HepG2 (cell line): Measurements from ENCODE around the gene CELSR2. TPM values are rescaled to one million over a fixed set of nuclear protein-coding genes. Genes with fewer than 3 reads are reported as not detected.

Experiments used
- ARHGAP35 ChIP-seq: sonication (generic); formaldehyde crosslinking; IDR thresholded peaks from 2 replicates; pipeline ENCODE4 v1.9.0; 2022; ENCODE audit warnings: mild to moderate bottlenecking, inconsistent platforms, moderate library complexity, missing genetic modification reagents, borderline replicate concordance
- GATAD1 ChIP-seq: IDR thresholded peaks from 2 replicates; pipeline ENCODE4 v1.6.1; 2016; ENCODE audit warnings: missing genetic modification reagents, missing compliant biosample characterization
- HMGA1 ChIP-seq: sonication (generic); formaldehyde crosslinking; conservative IDR thresholded peaks from 2 replicates; pipeline ENCODE4 v1.4.0; 2020; ENCODE audit warnings: missing genetic modification reagents
- MED1 ChIP-seq: sonication (generic); formaldehyde crosslinking; IDR thresholded peaks from 2 replicates; pipeline ENCODE4 v1.4.0; 2020; ENCODE audit warnings: missing genetic modification reagents
- MED13 ChIP-seq: sonication (generic); formaldehyde crosslinking; IDR thresholded peaks from 2 replicates; pipeline ENCODE4 v1.5.0; 2020; ENCODE audit warnings: missing genetic modification reagents
- NFKB2 ChIP-seq: sonication (generic); formaldehyde crosslinking; IDR thresholded peaks from 2 replicates; pipeline ENCODE4 v1.4.0; 2020; ENCODE audit warnings: missing genetic modification reagents, borderline replicate concordance
- NONO ChIP-seq, 2 experiments: fragments of 450-650 bp in 1 of 2; sonication (generic) in 1 of 2; formaldehyde crosslinking in 1 of 2; IDR thresholded peaks in 1 of 2; conservative IDR thresholded peaks in 1 of 2; 2 replicates each; pipeline versions ENCODE4 v1.6.1 to v1.8.0; 2017 to 2022; ENCODE audit warnings: mild to moderate bottlenecking in 1 of 2, missing genetic modification reagents in 1 of 2, moderate library complexity in 1 of 2
- NR3C1 ChIP-seq: sonication (generic); formaldehyde crosslinking; IDR thresholded peaks from 2 replicates; pipeline ENCODE4 v1.4.0; 2020; ENCODE audit warnings: missing genetic modification reagents
- POLR2G ChIP-seq: fragments of 200-400 bp; formaldehyde crosslinking; IDR thresholded peaks from 2 replicates; pipeline ENCODE4 v1.6.1; 2018; ENCODE audit warnings: mild to moderate bottlenecking, low read depth, low read length, moderate library complexity
- SMAD3 ChIP-seq: sonication (generic); formaldehyde crosslinking; IDR thresholded peaks from 2 replicates; pipeline ENCODE4 v1.4.0; 2020; ENCODE audit warnings: missing genetic modification reagents
- SNAPC5 ChIP-seq: sonication (generic); formaldehyde crosslinking; IDR thresholded peaks from 2 replicates; pipeline ENCODE4 v1.8.1; 2023; ENCODE audit warnings: mild to moderate bottlenecking, missing genetic modification reagents, borderline replicate concordance
- ZBTB7A ChIP-seq: sonication (generic); formaldehyde crosslinking; IDR thresholded peaks from 2 replicates; pipeline ENCODE4 v1.8.0; 2022; ENCODE audit warnings: mild to moderate bottlenecking, missing genetic modification reagents
- ZFY ChIP-seq: sonication (generic); formaldehyde crosslinking; IDR thresholded peaks from 2 replicates; pipeline ENCODE4 v1.4.0; 2020; ENCODE audit warnings: missing genetic modification reagents
- ZMAT5 ChIP-seq: sonication (generic); formaldehyde crosslinking; IDR thresholded peaks from 2 replicates; pipeline ENCODE4 v1.5.0; 2020; ENCODE audit warnings: mild to moderate bottlenecking, low read depth, missing genetic modification reagents, borderline replicate concordance
- ZNF101 ChIP-seq: sonication (generic); formaldehyde crosslinking; IDR thresholded peaks from 2 replicates; pipeline ENCODE4 v1.4.0; 2020; ENCODE audit warnings: mild to moderate bottlenecking, low read depth, missing genetic modification reagents, borderline replicate concordance
- ZNF230 ChIP-seq: sonication (generic); formaldehyde crosslinking; IDR thresholded peaks from 2 replicates; pipeline ENCODE4 v1.4.0; 2020; ENCODE audit warnings: mild to moderate bottlenecking, missing genetic modification reagents
- ZNF275 ChIP-seq: sonication (generic); formaldehyde crosslinking; IDR thresholded peaks from 2 replicates; pipeline ENCODE4 v1.8.0; 2022; ENCODE audit warnings: missing genetic modification reagents, mild to moderate bottlenecking, inconsistent platforms, borderline replicate concordance
- ZNF646 ChIP-seq: sonication (generic); formaldehyde crosslinking; IDR thresholded peaks from 2 replicates; pipeline ENCODE4 v1.9.0; 2021; ENCODE audit warnings: mild to moderate bottlenecking, missing genetic modification reagents
- ZNF720 ChIP-seq: sonication (generic); formaldehyde crosslinking; IDR thresholded peaks from 2 replicates; pipeline ENCODE4 v1.4.0; 2020; ENCODE audit warnings: missing genetic modification reagents
- ZNF782 ChIP-seq: sonication (generic); formaldehyde crosslinking; IDR thresholded peaks from 2 replicates; pipeline ENCODE4 v1.4.0; 2020; ENCODE audit warnings: missing genetic modification reagents, mild to moderate bottlenecking, borderline replicate concordance
- polyA plus RNA-seq, 8 experiments: library from polyadenylated mRNA; depleted of rRNA in 3 of 8; stranded (reverse) in 7 of 8; unstranded in 1 of 8; fragments of >200 nt; fragmentation: Illumina TruSeq in 4 of 8; extraction: Trizol in 4 of 8; gene quantifications; 2 replicates each; pipeline versions ENCODE4 v1.2.1 to v1.2.3, GENCODE V29; 2011 to 2016; ENCODE audit warnings: low read depth in 4 of 8, missing spikeins in 1 of 8, mixed read lengths in 1 of 8; ENCODE audit not compliant: insufficient read depth in 1 of 8
- total RNA-seq, 5 experiments: library from RNA; depleted of rRNA; stranded (reverse); fragments of >200 nt; fragmentation: Illumina TruSeq; extraction: Trizol; gene quantifications; 2 replicates each; pipeline ENCODE4 v1.2.3, GENCODE V29; 2016; ENCODE audit warnings: low read depth in 1 of 5

Gene CELSR2
- total and polyA plus RNA-seq, 2 of the 13 experiments (the other 11 are each of a cell fraction or from before 2014, with no cell fraction given), result 4.0 to 6.6 TPM

GRCh38 chr1:109263597-109264378 lies 14.4 kb downstream of the CELSR2 start (continued):
- TF ChIP-seq ZNF720 (CRISPR knock-in tag) (no peak), NFKB2 (CRISPR knock-in tag) (peak; percentile 89; the same call in 1 of the 2 replicates), HMGA1 (CRISPR knock-in tag) (no peak), ARHGAP35 (CRISPR knock-in tag) (0 out of 2 replicates have a peak, but pooled peaks have one; percentile 29), ZFY (CRISPR knock-in tag) (peak; percentile 73), MED1 (CRISPR knock-in tag) (peak; percentile 86), NR3C1 (CRISPR knock-in tag) (no peak), NONO (IDR thresholded peaks at IDR 0.05) (no peak), NONO (CRISPR knock-in tag; conservative IDR thresholded peaks at IDR 0.05) (peak; percentile 98), ZBTB7A (CRISPR knock-in tag) (no peak), GATAD1 (CRISPR knock-in tag) (peak; percentile 78), ZNF646 (CRISPR knock-in tag) (no peak), ZNF782 (CRISPR knock-in tag) (peak; percentile 85; the same call in 1 of the 2 replicates), POLR2G (no peak), SMAD3 (CRISPR knock-in tag) (peak; percentile 64; the same call in 1 of the 2 replicates), SNAPC5 (CRISPR knock-in tag) (no peak), MED13 (CRISPR knock-in tag) (no peak), ZNF230 (CRISPR knock-in tag) (peak; percentile 85; the same call in 1 of the 2 replicates), ZNF275 (CRISPR knock-in tag) (no peak; the same call in 1 of the 2 replicates), ZMAT5 (CRISPR knock-in tag) (no peak), ZNF101 (CRISPR knock-in tag) (no peak)
